ENCODE measurements around the gene RASIP1. TPM values are rescaled to one million over a fixed set of nuclear protein-coding genes. Genes with fewer than 3 reads are reported as not detected.
A peak's percentile ranks its signal among the peaks of the same experiment; 100 is the strongest.
"Not testable (repeated sequence)": the region's sequence is repeated elsewhere in the genome, so short reads cannot be mapped to it uniquely, and the experiment has no call there.

RASIP1 gene
- total RNA-seq, 1 donor = 2.6 TPM

DNA sequence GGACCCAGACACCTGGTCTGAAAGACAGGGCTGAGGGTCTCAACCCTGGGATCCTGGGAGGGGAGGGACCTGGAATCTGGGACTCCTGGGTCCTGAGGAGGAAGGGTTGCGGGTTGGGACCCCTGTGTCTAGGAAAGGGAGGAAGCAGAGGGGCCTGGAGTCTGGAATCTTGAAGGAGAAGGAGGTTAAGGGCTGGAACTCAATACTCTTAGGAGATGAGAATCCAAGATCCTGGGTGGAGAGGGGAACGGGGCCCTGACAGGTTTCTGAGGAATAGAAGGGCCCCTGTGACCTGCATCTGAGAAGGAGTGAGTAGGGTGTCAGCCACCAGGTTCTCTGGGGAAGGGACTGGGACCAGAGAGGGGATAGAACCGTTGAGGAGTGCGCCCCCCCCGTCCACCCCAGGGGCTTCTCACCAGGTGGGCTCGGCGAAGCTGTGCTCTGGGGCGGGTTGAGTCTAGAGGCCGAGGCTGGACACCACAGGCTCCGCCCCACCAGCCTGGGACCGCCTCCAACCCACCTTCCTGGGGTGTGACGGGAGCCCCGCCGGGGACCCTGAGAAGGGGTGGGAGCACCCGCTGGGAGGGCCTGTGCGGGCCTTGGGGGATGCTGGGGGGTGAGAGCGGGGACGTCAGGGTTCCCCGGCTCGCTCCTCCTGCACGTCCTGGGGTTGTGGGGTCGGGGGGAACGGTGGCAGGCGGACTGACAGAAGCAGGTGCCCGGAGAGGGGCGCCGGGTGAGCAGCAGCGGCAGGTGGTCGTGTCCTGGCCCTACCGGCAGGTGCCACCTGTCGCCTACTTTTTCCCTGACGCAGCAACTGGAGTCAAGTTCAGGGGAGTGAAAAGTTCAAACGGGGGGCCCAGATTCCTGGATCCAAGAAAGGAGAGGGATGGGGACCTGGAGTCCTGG, 20.9 kb downstream of the RASIP1 start, which contains the start of gene MAMSTR:
MAMSTR (minus strand) TSS at position 463 of the 909 bp plus-strand sequence. CDS start 694 bp downstream, outside the sequence.
- TF ChIP-seq, protein P1, sequence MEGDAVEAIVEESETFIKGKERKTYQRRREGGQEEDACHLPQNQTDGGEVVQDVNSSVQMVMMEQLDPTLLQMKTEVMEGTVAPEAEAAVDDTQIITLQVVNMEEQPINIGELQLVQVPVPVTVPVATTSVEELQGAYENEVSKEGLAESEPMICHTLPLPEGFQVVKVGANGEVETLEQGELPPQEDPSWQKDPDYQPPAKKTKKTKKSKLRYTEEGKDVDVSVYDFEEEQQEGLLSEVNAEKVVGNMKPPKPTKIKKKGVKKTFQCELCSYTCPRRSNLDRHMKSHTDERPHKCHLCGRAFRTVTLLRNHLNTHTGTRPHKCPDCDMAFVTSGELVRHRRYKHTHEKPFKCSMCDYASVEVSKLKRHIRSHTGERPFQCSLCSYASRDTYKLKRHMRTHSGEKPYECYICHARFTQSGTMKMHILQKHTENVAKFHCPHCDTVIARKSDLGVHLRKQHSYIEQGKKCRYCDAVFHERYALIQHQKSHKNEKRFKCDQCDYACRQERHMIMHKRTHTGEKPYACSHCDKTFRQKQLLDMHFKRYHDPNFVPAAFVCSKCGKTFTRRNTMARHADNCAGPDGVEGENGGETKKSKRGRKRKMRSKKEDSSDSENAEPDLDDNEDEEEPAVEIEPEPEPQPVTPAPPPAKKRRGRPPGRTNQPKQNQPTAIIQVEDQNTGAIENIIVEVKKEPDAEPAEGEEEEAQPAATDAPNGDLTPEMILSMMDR (IDR thresholded peaks at IDR 0.05; ENCODE audit: insufficient read depth, low read depth, low read length) = no peak
- no peak for DNase-seq (ENCODE audit: low read depth)
- H3K4me3 ChIP-seq (ENCODE audit: low read depth, low read length) = peak within 1 kb of the TSS; percentile 77

DNA sequence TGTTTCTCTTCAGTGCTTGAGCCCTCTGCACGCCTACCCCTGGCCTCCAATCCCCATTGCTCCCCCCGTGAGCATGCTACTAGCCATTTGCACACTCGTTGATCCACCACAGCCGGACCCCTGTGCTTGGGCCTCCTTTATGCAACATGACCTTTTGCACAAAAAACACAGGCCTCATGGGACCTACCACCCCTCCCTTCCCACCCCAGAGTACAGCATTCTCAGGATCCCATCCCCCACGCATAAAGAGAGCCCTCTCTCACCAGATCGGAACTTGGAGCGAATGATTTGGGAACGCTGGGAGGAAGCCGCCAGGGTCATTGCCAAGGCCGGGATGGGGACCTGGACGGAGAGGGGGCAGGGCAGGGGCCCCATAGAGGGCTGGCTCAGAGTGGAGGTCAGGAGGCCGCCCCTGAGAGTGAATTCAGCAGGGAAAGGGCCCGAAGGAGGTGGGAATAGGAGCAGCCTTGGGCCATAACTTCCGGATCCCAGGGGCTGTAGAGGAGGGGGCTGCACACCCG, 21.6 kb downstream of the RASIP1 start:
- no peak overlapping the region for H3K4me3 ChIP-seq (ENCODE audit: low read depth, low read length)
- TF ChIP-seq, protein P1 (IDR thresholded peaks at IDR 0.05; ENCODE audit: insufficient read depth, low read depth, low read length) = no peak
- no peak for DNase-seq (ENCODE audit: low read depth)

- H3K4me3 ChIP-seq (ENCODE audit: low read depth, low read length); DNase-seq (ENCODE audit: low read depth): not testable (repeated sequence)
Observed at GRCh38 chr19:48718106-48718505, 22.3 kb downstream of the RASIP1 start.

- peak; percentile 44 for DNase-seq (ENCODE audit: low read depth)
- peak overlapping the region; percentile 41 for H3K4me3 ChIP-seq (ENCODE audit: low read depth, low read length)
- TF ChIP-seq, protein P1 (IDR thresholded peaks at IDR 0.05; ENCODE audit: insufficient read depth, low read depth, low read length) = no peak
Observed at GRCh38 chr19:48716562-48717291, 23.7 kb downstream of the RASIP1 start.

- peak; percentile 70 for DNase-seq (ENCODE audit: low read depth)
- peak overlapping the region; percentile 67 for H3K4me3 ChIP-seq (ENCODE audit: low read depth, low read length)
- TF ChIP-seq, protein P1 (IDR thresholded peaks at IDR 0.05; ENCODE audit: insufficient read depth, low read depth, low read length) = no peak
Observed at GRCh38 chr19:48715681-48716171, 24.7 kb downstream of the RASIP1 start.

DNA sequence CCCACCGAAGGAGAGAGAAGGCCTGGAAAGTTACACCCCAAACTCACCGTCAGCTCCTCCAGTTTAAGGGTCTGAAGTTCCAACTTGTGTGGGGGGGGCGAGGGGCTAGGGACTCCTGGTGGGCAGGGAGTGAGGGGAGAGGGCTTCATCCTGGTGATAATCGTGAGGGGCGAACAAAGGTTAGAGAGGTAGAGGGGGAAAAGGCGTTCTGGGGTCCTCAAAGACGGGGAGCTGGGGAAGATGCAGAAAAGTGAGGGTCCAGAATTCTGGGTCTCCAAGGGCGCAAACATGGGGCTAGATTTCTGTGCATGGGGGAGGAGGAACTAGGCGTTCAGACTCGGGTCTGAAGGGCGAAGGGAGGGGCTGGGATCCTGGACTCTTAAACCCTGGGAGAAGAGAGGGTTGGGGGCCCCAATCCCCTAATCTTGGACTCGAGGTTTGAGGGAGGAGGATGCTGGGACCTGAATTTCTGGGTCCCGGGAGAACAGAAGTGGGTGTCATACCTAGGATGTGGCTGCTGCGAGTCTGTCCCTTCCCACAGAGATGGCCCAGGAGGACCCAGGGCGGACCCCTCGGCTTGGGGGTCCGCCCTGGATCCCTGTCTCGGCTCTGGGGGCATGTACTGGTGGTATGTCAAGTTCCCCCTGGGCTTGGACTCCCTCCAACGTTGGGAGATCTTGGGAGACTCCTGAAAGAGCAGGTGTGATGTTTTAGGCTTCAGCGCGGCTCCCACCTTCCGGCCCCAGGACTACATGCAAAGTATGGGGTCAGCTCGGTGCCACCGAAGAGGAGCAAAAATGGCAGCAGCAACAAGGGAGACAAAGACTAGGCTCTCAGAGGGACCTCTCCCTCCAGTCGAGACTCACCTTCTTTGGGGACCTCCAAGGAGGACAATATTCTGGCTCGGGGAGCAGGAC, 25.4 kb downstream of the RASIP1 start:
- peak overlapping the region; percentile 67 for H3K4me3 ChIP-seq (ENCODE audit: low read depth, low read length)
- TF ChIP-seq, protein P1 (IDR thresholded peaks at IDR 0.05; ENCODE audit: insufficient read depth, low read depth, low read length) = no peak
- DNase-seq (ENCODE audit: low read depth) = no peak
